Measurements from ENCODE around the gene ZNF326.
"Not testable (repeated sequence)": the region's sequence is repeated elsewhere in the genome, so short reads cannot be mapped to it uniquely, and the experiment has no call there.

Gene ZNF326

GRCh38 chr1:89999628-90000027, 4.7 kb downstream of the ZNF326 start:
- Mint-ChIP-seq H3K4me1 (ENCODE audit: low read depth) (peaks cover 57% of the 10 kb centered on the region), H3K36me3 (ENCODE audit: low read depth) (peaks cover 44% of the 10 kb centered on the region), H3K4me3 (no peak overlapping the region), H3K27ac (no peak overlapping the region), H3K27me3 (no peaks in the 10 kb centered on the region), H3K9me3 (no peaks in the 10 kb centered on the region)

GRCh38 chr1:90000934-90001676, 6.2 kb downstream of the ZNF326 start:
- H3K4me1 Mint-ChIP-seq (ENCODE audit: low read depth): peaks cover 53% of the 10 kb centered on the region
- peaks cover 47% of the 10 kb centered on the region for H3K36me3 Mint-ChIP-seq (ENCODE audit: low read depth)
- no peaks in the 10 kb centered on the region for H3K27me3 Mint-ChIP-seq
- no peak overlapping the region for H3K27ac Mint-ChIP-seq
- no peaks in the 10 kb centered on the region for H3K9me3 Mint-ChIP-seq
- no peak overlapping the region for H3K4me3 Mint-ChIP-seq

GRCh38 chr1:90007979-90008404, 13.1 kb downstream of the ZNF326 start:
- no peak overlapping the region for H3K27ac Mint-ChIP-seq
- H3K27me3 Mint-ChIP-seq: no peaks in the 10 kb centered on the region
- no peak overlapping the region for H3K4me3 Mint-ChIP-seq
- peaks cover 62% of the 10 kb centered on the region for H3K36me3 Mint-ChIP-seq (ENCODE audit: low read depth)
- H3K9me3 Mint-ChIP-seq: no peaks in the 10 kb centered on the region
- peaks cover 11% of the 10 kb centered on the region for H3K4me1 Mint-ChIP-seq (ENCODE audit: low read depth)

GRCh38 chr1:90012300-90012699, 17.4 kb downstream of the ZNF326 start:
- Mint-ChIP-seq H3K9me3 (no peaks in the 10 kb centered on the region), H3K36me3 (ENCODE audit: low read depth) (peaks cover 83% of the 10 kb centered on the region), H3K27me3 (no peaks in the 10 kb centered on the region), H3K4me1 (ENCODE audit: low read depth) (peaks cover 7% of the 10 kb centered on the region), H3K27ac (no peak overlapping the region), H3K4me3 (no peak overlapping the region)

- no peak overlapping the region for H3K4me3 Mint-ChIP-seq
- no peaks in the 10 kb centered on the region for H3K27me3 Mint-ChIP-seq
- no peak overlapping the region for H3K27ac Mint-ChIP-seq
- no peaks in the 10 kb centered on the region for H3K4me1 Mint-ChIP-seq (ENCODE audit: low read depth)
- peaks cover 88% of the 10 kb centered on the region for H3K36me3 Mint-ChIP-seq (ENCODE audit: low read depth)
- peaks cover 22% of the 10 kb centered on the region for H3K9me3 Mint-ChIP-seq
These were observed 28.8 kb downstream of the ZNF326 start for GRCh38 chr1:90023691-90024090.

- Mint-ChIP-seq H3K27me3 (no peaks in the 10 kb centered on the region), H3K4me1 (ENCODE audit: low read depth) (no peaks in the 10 kb centered on the region), H3K4me3 (no peak overlapping the region), H3K27ac (peak overlapping the region; percentile 37), H3K36me3 (ENCODE audit: low read depth) (peaks cover 82% of the 10 kb centered on the region), H3K9me3 (peaks cover 18% of the 10 kb centered on the region)
These were observed 32.4 kb downstream of the ZNF326 start for GRCh38 chr1:90027281-90027680.

- H3K9me3 Mint-ChIP-seq: no peaks in the 10 kb centered on the region
- no peaks in the 10 kb centered on the region for H3K36me3 Mint-ChIP-seq (ENCODE audit: low read depth)
These were observed 44.7 kb downstream of the ZNF326 start for GRCh38 chr1:90039652-90040051.

GRCh38 chr1:90043586-90043985, 48.7 kb downstream of the ZNF326 start:
- peaks cover 3% of the 10 kb centered on the region for H3K27me3 Mint-ChIP-seq
- H3K36me3 Mint-ChIP-seq (ENCODE audit: low read depth): no peaks in the 10 kb centered on the region
- no peaks in the 10 kb centered on the region for H3K9me3 Mint-ChIP-seq
- no peak overlapping the region for H3K27ac Mint-ChIP-seq
- H3K4me3 Mint-ChIP-seq: no peak overlapping the region
- H3K4me1 Mint-ChIP-seq (ENCODE audit: low read depth): no peaks in the 10 kb centered on the region

More at GRCh38 chr1:90039652-90040051, 44.7 kb downstream of the ZNF326 start:
- no peaks in the 10 kb centered on the region for H3K4me1 Mint-ChIP-seq (ENCODE audit: low read depth)
- no peak overlapping the region for H3K4me3 Mint-ChIP-seq
- no peak overlapping the region for H3K27ac Mint-ChIP-seq
- no peaks in the 10 kb centered on the region for H3K27me3 Mint-ChIP-seq

GRCh38 chr1:90044346-90044745, 49.4 kb downstream of the ZNF326 start:
- Mint-ChIP-seq H3K4me3 (no peak overlapping the region), H3K27me3 (peaks cover 3% of the 10 kb centered on the region), H3K27ac (no peak overlapping the region), H3K36me3 (ENCODE audit: low read depth) (no peaks in the 10 kb centered on the region), H3K9me3 (no peaks in the 10 kb centered on the region), H3K4me1 (ENCODE audit: low read depth) (no peaks in the 10 kb centered on the region)

GRCh38 chr1:90045853-90046563, 51.1 kb downstream of the ZNF326 start:
- Mint-ChIP-seq H3K4me3 (no peak overlapping the region), H3K9me3 (no peaks in the 10 kb centered on the region), H3K4me1 (ENCODE audit: low read depth) (no peaks in the 10 kb centered on the region), H3K36me3 (ENCODE audit: low read depth) (no peaks in the 10 kb centered on the region), H3K27me3 (peaks cover 3% of the 10 kb centered on the region), H3K27ac (no peak overlapping the region)

- H3K27me3 Mint-ChIP-seq: peaks cover 3% of the 10 kb centered on the region
- H3K4me3 Mint-ChIP-seq: no peak overlapping the region
- H3K27ac Mint-ChIP-seq: no peak overlapping the region
- no peaks in the 10 kb centered on the region for H3K4me1 Mint-ChIP-seq (ENCODE audit: low read depth)
- H3K9me3 Mint-ChIP-seq: no peaks in the 10 kb centered on the region
- no peaks in the 10 kb centered on the region for H3K36me3 Mint-ChIP-seq (ENCODE audit: low read depth)
These were observed 51.7 kb downstream of the ZNF326 start for GRCh38 chr1:90046635-90047034.

- peaks cover 3% of the 10 kb centered on the region for H3K27me3 Mint-ChIP-seq
- no peak overlapping the region for H3K27ac Mint-ChIP-seq
- no peaks in the 10 kb centered on the region for H3K9me3 Mint-ChIP-seq
- H3K36me3 Mint-ChIP-seq (ENCODE audit: low read depth): no peaks in the 10 kb centered on the region
- no peaks in the 10 kb centered on the region for H3K4me1 Mint-ChIP-seq (ENCODE audit: low read depth)
- no peak overlapping the region for H3K4me3 Mint-ChIP-seq
These were observed 53.1 kb downstream of the ZNF326 start for GRCh38 chr1:90048043-90048442.

GRCh38 chr1:90062700-90063643, 68.1 kb downstream of the ZNF326 start:
- peaks cover 10% of the 10 kb centered on the region for H3K9me3 Mint-ChIP-seq
- peaks cover 25% of the 10 kb centered on the region for H3K27me3 Mint-ChIP-seq
- H3K4me1 Mint-ChIP-seq (ENCODE audit: low read depth); H3K4me3 Mint-ChIP-seq; H3K27ac Mint-ChIP-seq; H3K36me3 Mint-ChIP-seq (ENCODE audit: low read depth): not testable (repeated sequence)

GRCh38 chr1:90064109-90064508, 69.2 kb downstream of the ZNF326 start:
- not testable (repeated sequence) for H3K4me3 Mint-ChIP-seq; H3K4me1 Mint-ChIP-seq (ENCODE audit: low read depth); H3K36me3 Mint-ChIP-seq (ENCODE audit: low read depth); H3K27ac Mint-ChIP-seq
- Mint-ChIP-seq H3K27me3 (peaks cover 25% of the 10 kb centered on the region), H3K9me3 (peaks cover 10% of the 10 kb centered on the region)

All from stimulated activated naive CD8-positive, alpha-beta T cell treated with anti-CD3 and anti-CD28 coated beads, Interleukin-15, Interleukin-2, amounts not matched to agents 100 ng/mL and 50 ng/mL, for 24 hours (primary cell).